Frontal cortex (tissue), 4 donors: ENCODE data around the gene HSD11B1. TPM values are rescaled to one million over a fixed set of nuclear protein-coding genes. Genes with fewer than 3 reads are reported as not detected.

ENCODE experiments used
- DNase-seq, 2 donors: peaks; one replicate each; pipeline ENCODE4 v3.0.0; 2012; ENCODE audit warnings: low spot score in 2 of 2
- FAIRE-seq: peaks from 2 replicates; lab custom pipeline; 2012; peaks lifted over from hg19 to GRCh38; lab: Jason Lieb, UNC
- total RNA-seq: library from RNA; depleted of rRNA; stranded (reverse); fragments of >200 nt; gene quantifications from one replicate; pipeline ENCODE4 v1.2.3, GENCODE V29; 2014
- donor health status: control.
- donor health status: control.
- donor health status: control.

Gene HSD11B1
- total RNA-seq, 1 donor from 2014 or later: not detected

- DNase-seq: no peak
- no peak for FAIRE-seq
These were observed 16.7 kb downstream of the HSD11B1 start for GRCh38 chr1:209721323-209721722.

DNA sequence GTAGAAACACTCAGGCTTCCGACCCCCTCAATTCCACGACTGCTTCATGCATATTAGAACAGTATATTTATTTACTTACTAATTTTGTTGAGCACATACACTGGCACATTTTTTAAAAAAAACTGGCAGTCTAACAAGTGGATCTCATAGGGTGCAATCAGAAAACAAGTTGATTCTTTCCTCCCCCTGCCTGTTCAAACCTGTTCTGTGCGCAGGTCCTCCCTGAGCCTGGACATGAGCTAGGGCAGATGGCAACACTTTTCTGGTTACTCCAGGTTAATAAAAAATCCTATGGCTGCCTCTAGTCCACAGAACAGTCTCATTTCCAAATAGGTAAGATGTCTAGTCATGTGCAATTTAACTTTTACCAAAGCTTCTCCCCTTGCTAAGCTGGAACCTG lies 18.6 kb downstream of the HSD11B1 start:
- DNase-seq: no peak
- no peak for FAIRE-seq

- no peak for FAIRE-seq
- DNase-seq: no peak
These were observed 19.4 kb downstream of the HSD11B1 start for GRCh38 chr1:209723756-209724693.

- FAIRE-seq (no peak), DNase-seq (no peak)
These were observed 22.6 kb downstream of the HSD11B1 start for GRCh38 chr1:209727286-209727685.

DNA sequence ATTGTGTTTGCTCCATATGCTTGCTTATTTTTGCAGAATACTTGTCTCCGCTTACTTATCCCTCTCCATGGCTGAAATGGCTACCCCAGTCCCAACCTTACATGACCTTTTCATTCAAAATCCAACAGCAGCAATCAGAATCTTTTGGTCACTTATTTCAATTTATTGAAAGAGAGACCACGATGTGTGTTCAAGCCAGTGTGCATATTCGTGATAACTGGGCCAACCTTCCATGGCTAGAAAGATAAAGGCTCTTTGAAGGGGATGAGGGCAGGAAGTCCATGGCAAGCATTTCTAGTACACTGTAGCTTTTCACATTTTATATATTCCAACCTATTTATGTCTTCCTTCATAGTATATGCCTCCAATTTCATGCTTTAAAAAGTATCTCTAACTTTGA lies 23.1 kb downstream of the HSD11B1 start:
- FAIRE-seq (no peak), DNase-seq (no peak)

- DNase-seq (no peak), FAIRE-seq (no peak)
These were observed 23.8 kb downstream of the HSD11B1 start for GRCh38 chr1:209728466-209728865.

- no peak for FAIRE-seq
- no peak for DNase-seq
These were observed 24.8 kb downstream of the HSD11B1 start for GRCh38 chr1:209729436-209729835.

DNA sequence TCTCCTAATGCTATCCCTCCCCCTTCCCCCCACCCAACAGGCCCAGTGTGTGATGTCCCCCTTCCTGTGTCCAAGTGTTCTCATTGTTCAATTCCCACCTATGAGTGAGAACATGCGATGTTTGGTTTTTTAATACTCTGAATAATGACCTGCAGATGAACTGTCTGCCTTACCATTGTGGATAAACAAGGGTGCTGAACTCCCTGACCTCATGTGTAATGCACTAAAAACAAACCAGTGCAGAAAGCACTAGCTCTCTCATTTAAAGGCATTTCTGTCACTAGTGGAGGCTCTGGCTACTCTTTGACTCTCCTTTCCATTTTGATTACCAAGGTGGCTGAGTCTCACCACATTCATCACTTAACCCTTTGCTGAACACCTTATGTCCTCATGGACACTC lies 28.1 kb downstream of the HSD11B1 start:
- FAIRE-seq: no peak
- DNase-seq: no peak

DNA sequence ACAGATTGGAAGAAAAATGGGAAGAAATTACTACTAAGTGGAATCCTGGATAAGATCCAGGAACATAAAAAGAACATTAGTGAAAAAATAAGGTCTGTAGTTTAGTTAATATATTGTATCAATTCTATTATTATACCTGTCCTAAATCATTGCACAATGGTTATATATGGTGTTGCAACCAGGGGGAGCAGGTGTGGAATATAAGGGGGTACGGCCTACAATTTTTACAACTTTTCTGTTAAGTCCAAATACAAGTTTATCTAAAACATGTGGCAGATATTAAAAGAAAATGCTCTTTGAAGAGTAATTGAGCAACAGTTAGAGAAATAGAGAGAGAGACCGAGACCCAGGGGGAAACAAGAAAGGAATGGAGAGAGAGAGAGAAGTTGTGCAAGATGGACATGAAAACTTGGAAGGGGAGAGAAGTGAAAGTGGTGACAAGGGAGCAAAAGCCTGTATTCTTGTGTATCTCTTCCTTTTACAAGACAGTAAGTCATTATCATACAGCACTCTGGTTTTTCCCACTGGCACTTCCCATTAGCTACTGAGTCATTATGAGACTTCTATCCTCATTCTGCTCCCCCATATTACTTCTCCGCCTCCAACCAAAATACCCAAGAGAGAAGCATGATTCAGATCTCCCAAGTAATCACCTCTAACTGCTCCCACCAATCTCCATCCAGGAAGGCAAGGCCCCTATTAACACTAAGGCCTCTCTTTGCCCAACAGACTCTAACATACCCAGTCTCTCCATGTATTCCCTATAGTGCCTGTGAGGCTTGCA lies 29.0 kb downstream of the HSD11B1 start:
- DNase-seq (no peak), FAIRE-seq (no peak)

DNA sequence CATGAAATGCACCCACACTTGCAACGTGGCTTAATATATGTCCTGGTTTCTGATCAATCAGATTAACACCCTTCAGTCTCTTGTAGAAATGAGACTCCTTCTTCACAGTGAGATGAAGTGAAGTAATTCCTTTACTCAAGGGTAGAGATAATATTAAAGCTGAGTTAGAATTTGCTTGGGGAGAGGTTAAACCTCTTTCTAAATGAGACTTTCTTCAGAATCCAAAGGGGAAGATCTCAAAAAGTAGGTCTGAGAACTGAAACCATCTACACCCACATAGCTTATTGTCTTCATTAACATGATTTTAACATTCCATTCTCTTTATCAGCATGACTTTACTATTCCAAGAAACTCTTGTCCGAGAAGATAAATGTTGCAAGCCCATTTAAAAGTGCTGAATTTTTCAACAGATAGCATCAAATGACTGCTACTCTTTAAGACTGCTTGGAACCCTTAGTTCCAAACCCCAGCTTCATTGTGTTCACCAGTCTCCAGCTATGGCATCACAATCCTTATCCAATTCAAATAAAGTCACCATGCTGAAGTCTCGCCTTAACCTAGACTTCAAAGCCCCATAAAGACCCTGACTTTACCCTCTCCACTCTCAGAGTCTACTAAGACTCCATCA lies 32.0 kb downstream of the HSD11B1 start:
- no peak for FAIRE-seq

GRCh38 chr1:209737118-209737505 lies 32.5 kb downstream of the HSD11B1 start:
- no peak for FAIRE-seq
- DNase-seq: no peak

More for the DNA sequence above, 32.0 kb downstream of the HSD11B1 start:
- DNase-seq: no peak

DNA sequence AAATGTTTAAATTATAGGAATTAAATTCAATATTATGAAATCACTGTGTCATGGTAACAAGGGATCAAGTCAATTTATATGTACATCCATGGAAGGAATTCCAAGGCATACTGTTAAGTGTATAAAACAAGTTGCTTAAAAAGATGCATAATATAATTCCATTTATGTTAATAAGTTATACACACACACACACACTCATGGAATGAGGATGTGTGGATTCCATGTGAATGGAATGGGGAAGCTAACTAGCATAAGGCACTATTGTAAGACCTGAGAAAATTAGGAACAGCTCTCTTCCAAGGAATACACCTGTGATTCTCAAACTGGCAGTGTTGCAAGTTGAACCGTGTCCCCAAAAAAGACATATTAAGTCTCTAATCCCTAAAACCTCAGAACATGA lies 33.6 kb downstream of the HSD11B1 start:
- DNase-seq: no peak
- FAIRE-seq: no peak

GRCh38 chr1:209741193-209741592 lies 36.5 kb downstream of the HSD11B1 start:
- DNase-seq: no peak

GRCh38 chr1:209741889-209742288 lies 37.2 kb downstream of the HSD11B1 start:
- FAIRE-seq: no peak
- no peak for DNase-seq

More at GRCh38 chr1:209741193-209741592, 36.5 kb downstream of the HSD11B1 start:
- no peak for FAIRE-seq

DNA sequence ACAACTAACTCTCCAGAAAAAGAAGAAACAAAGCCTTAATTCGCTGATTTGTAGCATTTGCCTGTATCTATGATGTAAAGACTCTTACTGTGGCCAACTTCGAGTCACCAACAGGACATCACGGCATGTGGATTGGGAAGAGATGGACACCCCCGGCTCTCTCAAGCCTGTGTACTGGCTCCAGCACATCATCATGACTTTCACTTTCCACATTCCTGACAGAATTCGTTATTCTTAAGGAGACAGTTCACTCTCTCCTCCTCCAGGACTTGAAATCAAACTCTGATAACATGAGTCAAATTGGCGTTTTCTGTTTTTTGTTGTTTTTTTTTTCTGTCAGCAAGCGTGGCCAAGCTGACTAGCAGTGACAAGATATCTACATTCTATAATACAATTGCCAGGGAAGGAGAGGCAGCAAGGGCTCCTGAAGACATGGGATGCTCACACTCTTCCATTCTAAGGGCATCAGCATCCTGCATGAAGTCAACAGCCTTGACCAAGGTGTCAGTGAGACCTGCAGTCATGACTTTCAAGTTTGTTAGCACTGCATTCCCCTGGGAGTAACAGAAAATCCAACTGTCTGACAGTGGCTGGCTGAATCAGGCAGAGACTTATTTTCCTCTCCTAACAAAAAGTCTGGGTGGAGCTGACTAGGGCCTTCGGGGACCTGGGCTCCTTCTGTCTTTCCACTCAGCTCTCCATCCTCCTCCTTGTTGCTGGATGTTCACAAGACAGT lies 37.9 kb downstream of the HSD11B1 start:
- FAIRE-seq (no peak), DNase-seq (no peak)

DNA sequence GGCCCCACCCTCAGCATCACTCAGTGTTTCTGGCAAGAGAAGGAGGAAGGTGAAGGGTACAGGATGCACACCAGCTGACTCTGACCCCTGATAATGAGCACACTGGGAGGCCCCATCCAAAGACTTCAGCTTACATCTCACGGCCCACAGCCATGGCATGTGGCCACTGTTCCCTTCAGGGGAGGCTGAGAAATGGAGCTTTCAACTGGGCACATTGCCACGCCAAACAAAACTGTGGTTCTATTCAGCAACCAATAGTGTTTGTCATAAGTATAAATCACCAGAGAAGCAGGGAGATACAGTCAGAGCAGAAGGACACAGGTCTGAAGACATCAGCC lies 38.5 kb downstream of the HSD11B1 start:
- DNase-seq (no peak), FAIRE-seq (no peak)

DNA sequence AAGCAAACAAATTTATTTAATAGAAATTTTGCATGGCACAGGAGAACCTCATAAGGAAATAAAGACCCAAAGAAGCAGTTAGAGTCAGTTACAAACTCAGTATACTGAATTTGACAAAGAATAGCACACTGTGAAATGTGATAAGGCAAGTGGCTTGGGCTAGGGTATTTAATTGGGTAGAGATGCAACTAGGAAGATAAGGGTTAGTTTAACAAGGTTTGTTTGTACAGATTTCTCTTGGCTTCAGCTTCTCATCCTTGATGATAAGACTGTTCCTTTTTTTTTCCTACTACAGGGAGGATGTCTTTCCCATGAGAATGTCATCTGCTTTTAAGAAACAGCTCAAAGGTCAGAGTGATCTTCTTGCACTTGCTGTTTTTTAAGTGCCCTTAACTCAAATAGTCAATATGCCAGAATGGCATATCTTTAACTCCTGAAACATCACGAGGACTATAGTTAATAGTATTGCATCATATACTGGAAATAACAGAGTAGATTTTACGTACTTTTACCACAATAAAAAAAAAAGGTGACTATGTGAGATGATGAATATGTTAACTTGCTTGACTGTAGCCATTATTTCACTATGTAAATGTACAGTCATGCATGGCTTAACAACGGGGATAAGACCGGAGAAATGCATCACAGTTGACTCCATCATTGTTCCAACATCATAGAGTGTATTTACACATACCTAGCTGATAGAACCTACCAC lies 42.0 kb downstream of the HSD11B1 start:
- DNase-seq (no peak), FAIRE-seq (no peak)

GRCh38 chr1:209747580-209748262 lies 43.1 kb downstream of the HSD11B1 start:
- FAIRE-seq (no peak), DNase-seq (peak; percentile 42 to 77)

DNA sequence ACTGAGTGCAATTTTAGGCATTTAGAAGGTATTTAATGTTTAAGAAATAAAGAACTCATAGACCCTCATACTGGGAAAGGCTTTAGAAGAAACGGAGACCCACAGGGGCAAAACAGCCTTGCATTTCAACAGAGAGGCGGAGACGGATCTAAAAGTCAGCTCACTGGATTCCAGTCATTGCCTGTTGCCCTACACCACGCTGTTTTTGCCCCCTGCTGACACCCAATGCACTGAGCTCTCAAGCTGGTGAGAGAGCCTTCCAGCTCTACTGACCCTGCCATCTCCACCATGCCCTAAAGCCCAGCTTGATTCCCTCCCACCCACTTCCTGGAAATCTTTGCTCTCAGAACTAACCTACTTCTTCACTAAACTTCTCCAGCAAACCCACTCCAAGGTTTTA lies 44.0 kb downstream of the HSD11B1 start:
- DNase-seq (no peak), FAIRE-seq (no peak)
